ENCODE measurements around the gene DENND1B. TPM values are rescaled to one million over a fixed set of nuclear protein-coding genes. Genes with fewer than 3 reads are reported as not detected.

DENND1B gene
- total RNA-seq, 1 donor from 2014 or later: 7.5 TPM

DNA sequence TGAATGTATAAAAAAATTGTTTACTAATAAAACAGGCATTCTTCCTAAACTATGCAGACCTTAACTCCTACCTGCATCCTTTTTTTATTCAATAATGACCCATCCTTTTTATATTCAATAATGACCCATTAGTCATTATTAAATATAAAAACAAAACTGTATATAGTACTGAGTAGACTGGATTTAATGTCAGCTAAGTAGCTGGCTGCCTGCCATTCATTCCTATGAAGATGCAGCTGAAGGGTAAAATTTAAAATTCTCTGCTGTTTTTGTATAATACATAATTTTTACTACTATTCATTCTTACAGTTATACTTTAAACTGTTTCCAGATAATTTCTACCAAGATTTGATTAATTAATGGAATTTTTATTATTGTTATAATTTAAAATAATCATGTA is 79.3 kb downstream of the DENND1B start:
- Histone ChIP-seq H3K4me3 (ENCODE audit: low read depth, low read length) (no peak overlapping the region), H3K36me3 (ENCODE audit: control insufficient read depth, insufficient read depth, low read length) (no peaks in the 10 kb centered on the region), H3K27me3 (ENCODE audit: control insufficient read depth, insufficient read depth, low read length) (no peaks in the 10 kb centered on the region)
- no peak for DNase-seq (ENCODE audit: low read depth)
- TF ChIP-seq, protein P1, sequence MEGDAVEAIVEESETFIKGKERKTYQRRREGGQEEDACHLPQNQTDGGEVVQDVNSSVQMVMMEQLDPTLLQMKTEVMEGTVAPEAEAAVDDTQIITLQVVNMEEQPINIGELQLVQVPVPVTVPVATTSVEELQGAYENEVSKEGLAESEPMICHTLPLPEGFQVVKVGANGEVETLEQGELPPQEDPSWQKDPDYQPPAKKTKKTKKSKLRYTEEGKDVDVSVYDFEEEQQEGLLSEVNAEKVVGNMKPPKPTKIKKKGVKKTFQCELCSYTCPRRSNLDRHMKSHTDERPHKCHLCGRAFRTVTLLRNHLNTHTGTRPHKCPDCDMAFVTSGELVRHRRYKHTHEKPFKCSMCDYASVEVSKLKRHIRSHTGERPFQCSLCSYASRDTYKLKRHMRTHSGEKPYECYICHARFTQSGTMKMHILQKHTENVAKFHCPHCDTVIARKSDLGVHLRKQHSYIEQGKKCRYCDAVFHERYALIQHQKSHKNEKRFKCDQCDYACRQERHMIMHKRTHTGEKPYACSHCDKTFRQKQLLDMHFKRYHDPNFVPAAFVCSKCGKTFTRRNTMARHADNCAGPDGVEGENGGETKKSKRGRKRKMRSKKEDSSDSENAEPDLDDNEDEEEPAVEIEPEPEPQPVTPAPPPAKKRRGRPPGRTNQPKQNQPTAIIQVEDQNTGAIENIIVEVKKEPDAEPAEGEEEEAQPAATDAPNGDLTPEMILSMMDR (IDR thresholded peaks at IDR 0.05; ENCODE audit: insufficient read depth, low read length, poor library complexity, severe bottlenecking): no peak

DNA sequence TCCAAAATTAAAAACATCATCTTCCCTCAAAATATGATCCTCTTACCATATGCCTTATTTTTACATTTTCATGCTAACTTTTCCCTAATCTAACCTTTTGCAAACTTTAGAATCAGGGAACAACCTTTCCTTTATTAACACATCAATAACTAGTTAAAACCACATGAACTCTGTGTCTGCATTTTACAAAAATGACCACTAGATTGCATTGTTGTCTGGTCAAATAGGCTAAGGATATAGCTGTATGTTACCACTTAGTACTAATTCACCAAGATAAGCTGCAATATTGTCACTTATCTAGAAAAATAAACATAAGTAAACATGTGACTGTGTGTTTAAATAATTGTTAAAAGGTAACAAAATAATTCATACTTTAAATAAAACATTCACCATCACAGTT is 82.3 kb downstream of the DENND1B start:
- DNase-seq (ENCODE audit: low read depth): no peak
- no peaks in the 10 kb centered on the region for H3K36me3 ChIP-seq (ENCODE audit: control insufficient read depth, insufficient read depth, low read length)
- no peak overlapping the region for H3K4me3 ChIP-seq (ENCODE audit: low read depth, low read length)
- TF ChIP-seq, protein P1 (IDR thresholded peaks at IDR 0.05; ENCODE audit: insufficient read depth, low read length, poor library complexity, severe bottlenecking): peak; percentile 21
- H3K27me3 ChIP-seq (ENCODE audit: control insufficient read depth, insufficient read depth, low read length): no peaks in the 10 kb centered on the region

DNA sequence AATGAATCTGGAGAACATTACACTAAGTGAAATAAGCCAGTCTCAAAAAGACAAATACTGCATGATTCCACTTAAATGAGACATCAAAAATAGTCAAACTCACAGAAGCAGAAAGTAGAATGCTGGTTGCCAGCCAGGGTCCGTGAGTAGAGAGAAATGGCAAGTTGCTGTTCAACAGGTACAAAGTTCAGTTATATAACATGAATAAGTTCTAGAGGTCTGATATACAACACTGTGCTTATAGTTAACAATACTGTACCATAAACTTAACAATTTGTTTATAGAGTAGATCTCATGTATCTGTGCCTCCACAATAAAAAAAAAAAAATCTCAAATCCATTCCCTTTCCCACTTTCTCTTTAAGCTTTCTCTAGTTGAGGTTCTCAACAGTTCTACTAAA is 83.5 kb downstream of the DENND1B start:
- H3K36me3 ChIP-seq (ENCODE audit: control insufficient read depth, insufficient read depth, low read length): no peaks in the 10 kb centered on the region
- TF ChIP-seq, protein P1 (IDR thresholded peaks at IDR 0.05; ENCODE audit: insufficient read depth, low read length, poor library complexity, severe bottlenecking): no peak

DNA sequence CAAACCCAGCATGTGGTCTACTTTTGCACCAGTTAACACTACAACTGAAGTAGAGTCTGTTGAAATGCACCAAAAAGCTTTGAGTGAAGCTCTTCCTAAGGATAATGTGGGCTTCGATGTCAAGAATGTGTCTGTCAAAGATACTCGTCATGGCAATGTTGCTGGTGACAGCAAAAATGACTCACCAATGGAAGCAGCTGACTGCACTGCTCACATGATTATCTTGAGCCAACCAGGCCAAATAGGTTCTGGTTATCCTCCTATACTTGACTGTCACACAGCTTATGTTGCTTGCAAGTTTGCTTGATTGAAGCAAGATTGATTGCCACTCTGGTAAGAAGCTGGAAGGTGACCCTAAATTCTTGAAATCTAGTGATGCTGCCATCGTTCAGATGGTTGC is 85.2 kb downstream of the DENND1B start:
- Histone ChIP-seq H3K27me3 (ENCODE audit: control insufficient read depth, insufficient read depth, low read length) (no peaks in the 10 kb centered on the region), H3K4me3 (ENCODE audit: low read depth, low read length) (no peak overlapping the region), H3K36me3 (ENCODE audit: control insufficient read depth, insufficient read depth, low read length) (no peaks in the 10 kb centered on the region)
- no peak for DNase-seq (ENCODE audit: low read depth)
- TF ChIP-seq, protein P1 (IDR thresholded peaks at IDR 0.05; ENCODE audit: insufficient read depth, low read length, poor library complexity, severe bottlenecking): no peak

More for the DNA sequence above, 83.5 kb downstream of the DENND1B start:
- Histone ChIP-seq H3K27me3 (ENCODE audit: control insufficient read depth, insufficient read depth, low read length) (no peaks in the 10 kb centered on the region), H3K4me3 (ENCODE audit: low read depth, low read length) (no peak overlapping the region)
- DNase-seq (ENCODE audit: low read depth): no peak

DNA sequence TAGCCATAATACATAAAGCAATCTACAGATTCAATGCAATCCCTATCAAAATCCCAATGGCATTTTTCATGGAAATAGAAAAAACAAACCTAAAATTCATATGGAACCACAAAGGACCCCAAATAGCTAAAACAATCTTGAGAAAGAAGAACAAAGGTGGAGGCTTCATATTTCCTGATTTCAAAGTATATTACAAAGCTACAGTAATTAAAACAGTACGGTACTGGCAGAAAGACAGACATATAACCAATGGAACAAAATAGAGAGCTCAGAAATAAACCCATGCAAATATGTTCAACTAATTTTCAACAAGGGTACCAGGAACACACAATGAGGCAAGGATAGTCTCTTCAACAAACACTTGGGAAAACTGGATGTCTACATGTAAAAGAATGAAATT is 87.0 kb downstream of the DENND1B start:
- Histone ChIP-seq H3K27me3 (ENCODE audit: control insufficient read depth, insufficient read depth, low read length) (no peaks in the 10 kb centered on the region), H3K4me3 (ENCODE audit: low read depth, low read length) (no peak overlapping the region), H3K36me3 (ENCODE audit: control insufficient read depth, insufficient read depth, low read length) (no peaks in the 10 kb centered on the region)
- TF ChIP-seq, protein P1 (IDR thresholded peaks at IDR 0.05; ENCODE audit: insufficient read depth, low read length, poor library complexity, severe bottlenecking): no peak
- no peak for DNase-seq (ENCODE audit: low read depth)

DNA sequence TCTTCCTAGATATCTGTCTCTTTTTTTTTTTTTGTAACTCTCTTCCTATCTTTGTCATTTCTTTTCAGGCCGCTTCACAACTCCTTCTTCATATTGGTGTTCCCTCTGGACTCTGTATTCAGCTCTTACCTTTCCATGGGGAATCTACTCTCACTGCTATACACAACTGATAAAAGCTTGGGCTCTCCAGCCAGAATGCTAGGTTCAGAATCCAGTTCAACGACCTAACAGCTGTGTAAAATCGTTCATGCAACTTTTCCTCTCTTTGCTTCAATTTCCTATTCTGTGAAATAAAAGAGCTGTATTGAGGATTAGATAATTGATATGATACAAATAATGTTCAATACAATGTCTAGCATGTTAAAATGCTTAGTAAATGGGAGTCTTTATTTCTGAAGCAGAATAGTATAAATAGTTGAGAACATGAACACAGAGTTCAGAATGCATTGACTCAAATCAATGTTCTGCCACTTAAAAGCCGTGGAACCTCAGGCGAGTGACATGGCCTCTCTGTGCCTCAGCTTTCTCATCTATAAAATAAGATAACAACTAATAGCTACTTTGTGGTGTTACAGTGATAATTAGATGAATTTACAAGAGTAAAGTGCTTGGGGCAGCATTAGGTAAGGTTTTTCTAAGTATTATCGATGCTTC is 88.5 kb downstream of the DENND1B start:
- DNase-seq (ENCODE audit: low read depth): no peak
- no peaks in the 10 kb centered on the region for H3K27me3 ChIP-seq (ENCODE audit: control insufficient read depth, insufficient read depth, low read length)

More for the DNA sequence above, 88.5 kb downstream of the DENND1B start:
- Histone ChIP-seq H3K36me3 (ENCODE audit: control insufficient read depth, insufficient read depth, low read length) (no peaks in the 10 kb centered on the region), H3K4me3 (ENCODE audit: low read depth, low read length) (no peak overlapping the region)
- TF ChIP-seq, protein P1 (IDR thresholded peaks at IDR 0.05; ENCODE audit: insufficient read depth, low read length, poor library complexity, severe bottlenecking): no peak
